OCI-LY3 (cell line): ENCODE measurements around the gene TMX4.

Source experiments
- EZH2phosphoT487 ChIP-seq: fragments of 200-600 bp; shearing (Covaris generic); IDR thresholded peaks from 2 replicates; pipeline ENCODE4 v1.6.1; 2018; ENCODE audit warnings: antibody characterized with exemption, mixed run types, low read depth
- TF ChIP-seq, protein P1 (sequence below): fragments of 200-600, 300-600 bp; sonication (generic); IDR thresholded peaks from 2 replicates; pipeline ENCODE4 v1.5.1; 2014; ENCODE audit warnings: antibody characterized with exemption, low read length, low read depth

DNA sequence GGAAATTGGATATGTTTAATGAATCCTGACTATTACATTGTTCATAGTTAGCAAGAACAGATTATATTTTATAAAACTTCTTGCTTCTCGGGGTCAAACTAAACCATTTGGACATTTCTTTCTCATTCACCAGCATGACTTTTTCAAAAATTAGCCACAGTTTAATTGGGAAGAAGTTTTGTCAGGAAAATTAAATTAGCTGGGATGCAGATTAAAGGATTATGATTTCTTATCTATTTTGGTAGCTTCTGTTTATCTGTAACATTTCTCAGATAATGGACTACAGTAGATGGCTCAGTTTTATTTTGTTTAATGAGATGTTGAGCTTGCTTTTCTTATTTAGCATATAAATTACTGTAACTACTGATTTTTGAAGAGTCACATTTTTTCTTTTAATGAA is 26.4 kb upstream of the TMX4 start:
- TF ChIP-seq, protein P1, sequence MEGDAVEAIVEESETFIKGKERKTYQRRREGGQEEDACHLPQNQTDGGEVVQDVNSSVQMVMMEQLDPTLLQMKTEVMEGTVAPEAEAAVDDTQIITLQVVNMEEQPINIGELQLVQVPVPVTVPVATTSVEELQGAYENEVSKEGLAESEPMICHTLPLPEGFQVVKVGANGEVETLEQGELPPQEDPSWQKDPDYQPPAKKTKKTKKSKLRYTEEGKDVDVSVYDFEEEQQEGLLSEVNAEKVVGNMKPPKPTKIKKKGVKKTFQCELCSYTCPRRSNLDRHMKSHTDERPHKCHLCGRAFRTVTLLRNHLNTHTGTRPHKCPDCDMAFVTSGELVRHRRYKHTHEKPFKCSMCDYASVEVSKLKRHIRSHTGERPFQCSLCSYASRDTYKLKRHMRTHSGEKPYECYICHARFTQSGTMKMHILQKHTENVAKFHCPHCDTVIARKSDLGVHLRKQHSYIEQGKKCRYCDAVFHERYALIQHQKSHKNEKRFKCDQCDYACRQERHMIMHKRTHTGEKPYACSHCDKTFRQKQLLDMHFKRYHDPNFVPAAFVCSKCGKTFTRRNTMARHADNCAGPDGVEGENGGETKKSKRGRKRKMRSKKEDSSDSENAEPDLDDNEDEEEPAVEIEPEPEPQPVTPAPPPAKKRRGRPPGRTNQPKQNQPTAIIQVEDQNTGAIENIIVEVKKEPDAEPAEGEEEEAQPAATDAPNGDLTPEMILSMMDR: no peak
- TF ChIP-seq EZH2phosphoT487: no peak
